Stomach (tissue), 4 donors: ENCODE measurements around the gene FHL2.

Experiments
- POLR2A ChIP-seq, 4 donors: fragments of 450-650 bp; IDR thresholded peaks; one replicate each; pipeline ENCODE4 v1.6.1; 2016; ENCODE audit warnings: antibody characterized with exemption in 4 of 4, control low read depth in 2 of 4, mild to moderate bottlenecking in 1 of 4, moderate library complexity in 1 of 4
- TF ChIP-seq, protein P1 (sequence below), 7 experiments: fragments of 450-650 bp in 4 of 7; fragments of 200-600 bp in 3 of 7; sonication (generic) in 3 of 7; IDR thresholded peaks; one replicate each; pipeline ENCODE4 v1.5.1; 2016 to 2019; ENCODE audit warnings: antibody characterized with exemption in 7 of 7, control low read depth in 2 of 7, mild to moderate bottlenecking in 1 of 7

DNA sequence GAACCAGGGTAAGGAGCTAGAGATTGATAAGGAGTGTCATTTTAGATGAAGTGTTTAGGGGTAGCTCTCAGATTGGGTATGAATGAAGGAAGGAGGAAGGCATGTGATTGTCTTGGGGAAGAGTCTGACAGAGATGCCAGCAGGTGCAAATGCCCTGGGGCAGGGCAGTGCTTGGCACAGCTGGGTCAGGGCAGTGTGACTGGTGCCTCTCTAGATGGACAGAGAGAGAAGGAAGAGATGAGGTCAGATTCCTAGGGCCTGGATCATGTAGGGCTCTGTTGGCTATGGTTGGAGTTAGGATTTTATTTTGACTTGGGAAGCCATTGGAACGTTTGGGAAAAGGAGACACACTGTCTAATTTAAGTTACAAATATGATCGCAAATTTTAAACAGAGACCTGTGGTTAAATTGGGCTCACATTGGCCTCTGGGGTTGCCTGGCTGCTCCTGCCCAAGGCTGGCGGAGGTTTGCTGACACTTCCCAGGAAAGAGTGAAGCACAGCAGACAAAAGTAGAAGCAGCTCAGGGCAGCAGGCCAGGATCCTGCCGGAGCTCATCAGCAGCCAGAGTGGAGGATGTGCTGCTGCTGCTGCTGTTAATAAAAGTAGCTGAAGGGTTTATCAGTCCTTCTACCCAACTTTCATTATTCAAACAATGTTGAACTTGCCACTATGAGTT, 32.7 kb upstream of the FHL2 start:
- no peak for TF ChIP-seq POLR2A (IDR thresholded peaks at IDR 0.05)
- TF ChIP-seq, protein P1, sequence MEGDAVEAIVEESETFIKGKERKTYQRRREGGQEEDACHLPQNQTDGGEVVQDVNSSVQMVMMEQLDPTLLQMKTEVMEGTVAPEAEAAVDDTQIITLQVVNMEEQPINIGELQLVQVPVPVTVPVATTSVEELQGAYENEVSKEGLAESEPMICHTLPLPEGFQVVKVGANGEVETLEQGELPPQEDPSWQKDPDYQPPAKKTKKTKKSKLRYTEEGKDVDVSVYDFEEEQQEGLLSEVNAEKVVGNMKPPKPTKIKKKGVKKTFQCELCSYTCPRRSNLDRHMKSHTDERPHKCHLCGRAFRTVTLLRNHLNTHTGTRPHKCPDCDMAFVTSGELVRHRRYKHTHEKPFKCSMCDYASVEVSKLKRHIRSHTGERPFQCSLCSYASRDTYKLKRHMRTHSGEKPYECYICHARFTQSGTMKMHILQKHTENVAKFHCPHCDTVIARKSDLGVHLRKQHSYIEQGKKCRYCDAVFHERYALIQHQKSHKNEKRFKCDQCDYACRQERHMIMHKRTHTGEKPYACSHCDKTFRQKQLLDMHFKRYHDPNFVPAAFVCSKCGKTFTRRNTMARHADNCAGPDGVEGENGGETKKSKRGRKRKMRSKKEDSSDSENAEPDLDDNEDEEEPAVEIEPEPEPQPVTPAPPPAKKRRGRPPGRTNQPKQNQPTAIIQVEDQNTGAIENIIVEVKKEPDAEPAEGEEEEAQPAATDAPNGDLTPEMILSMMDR (IDR thresholded peaks at IDR 0.05): no peak
